ENCODE data around the gene TMEM240. TPM values are rescaled to one million over a fixed set of nuclear protein-coding genes. Genes with fewer than 3 reads are reported as not detected.

TMEM240 gene
- total and polyA plus RNA-seq, 4 donors = 0.14 to 0.33 (median 0.33) TPM; not detected in 1

GRCh38 chr1:1560178-1560577 lies 19.8 kb upstream of the TMEM240 start:
- TF ChIP-seq FOXA2 (IDR thresholded peaks at IDR 0.05) = no peak
- no peak for TF ChIP-seq HNF4A (conservative IDR thresholded peaks at IDR 0.05)
- TF ChIP-seq ATF3 (IDR thresholded peaks at IDR 0.05) = no peak
- TF ChIP-seq JUND (IDR thresholded peaks at IDR 0.05) = no peak
- no peak for TF ChIP-seq CTCF (IDR thresholded peaks at IDR 0.05; ENCODE audit: low read depth, low read length, missing input control)
- no peak for TF ChIP-seq EGR1 (IDR thresholded peaks at IDR 0.05; ENCODE audit: low read depth in 2 of 2)
- Histone ChIP-seq H3K27ac (ENCODE audit: low read depth in 1 of 2, low read length in 2 of 2) (no peak overlapping the region), H3K36me3 (ENCODE audit: control insufficient read depth in 4 of 4, insufficient read depth in 3 of 4, low read depth in 1 of 4, low read length in 3 of 4) (peaks cover 20 to 24% (median 22%) of the 10 kb centered on the region in 4 donors), H3K9me3 (ENCODE audit: control insufficient read depth in 4 of 4, low read length in 3 of 4) (no peaks in the 10 kb centered on the region), H3K4me1 (ENCODE audit: control insufficient read depth in 4 of 4, insufficient read depth in 4 of 4, low read length in 3 of 4) (peaks cover 0 to 19% (median 12%) of the 10 kb centered on the region in 4 donors), H3K27me3 (ENCODE audit: control insufficient read depth in 4 of 4, insufficient read depth in 4 of 4, low read length in 3 of 4) (no peaks in the 10 kb centered on the region), H3K9ac (ENCODE audit: low read depth in 1 of 2, low read length in 2 of 2) (no peak overlapping the region), H3K4me3 (ENCODE audit: low read depth in 1 of 3, low read length in 3 of 3) (no peak overlapping the region)
- DNase-seq (ENCODE audit: low spot score) = no peak
- 94% methylated on average over 9 of the region's 9 CpGs for WGBS

- H3K27ac ChIP-seq (ENCODE audit: low read depth in 1 of 2, low read length in 2 of 2) = no peak overlapping the region
- WGBS = 94% methylated on average over 17 of the region's 17 CpGs
These were observed 18.6 kb upstream of the TMEM240 start for GRCh38 chr1:1559066-1559465.

More at GRCh38 chr1:1559066-1559465, 18.6 kb upstream of the TMEM240 start:
- no peaks in the 10 kb centered on the region for H3K9me3 ChIP-seq (ENCODE audit: control insufficient read depth in 4 of 4, low read length in 3 of 4)
- TF ChIP-seq CTCF (IDR thresholded peaks at IDR 0.05; ENCODE audit: low read depth, low read length, missing input control) (no peak), NR2F2 (IDR thresholded peaks at IDR 0.05) (no peak), RAD21 (IDR thresholded peaks at IDR 0.05) (no peak), EGR1 (IDR thresholded peaks at IDR 0.05; ENCODE audit: low read depth in 2 of 2) (no peak), REST (IDR thresholded peaks at IDR 0.05) (no peak), SP1 (IDR thresholded peaks at IDR 0.05) (no peak), HNF4G (IDR thresholded peaks at IDR 0.05) (no peak), JUND (IDR thresholded peaks at IDR 0.05) (no peak), HNF4A (conservative IDR thresholded peaks at IDR 0.05) (no peak), YY1 (IDR thresholded peaks at IDR 0.05) (no peak), RXRA (IDR thresholded peaks at IDR 0.05) (no peak), FOXA1 (IDR thresholded peaks at IDR 0.05) (no peak), ATF3 (IDR thresholded peaks at IDR 0.05) (no peak), ZBTB33 (IDR thresholded peaks at IDR 0.05) (no peak), MAX (IDR thresholded peaks at IDR 0.05) (no peak)
- peaks cover 14 to 21% (median 17%) of the 10 kb centered on the region in 4 donors for H3K36me3 ChIP-seq (ENCODE audit: control insufficient read depth in 4 of 4, insufficient read depth in 3 of 4, low read depth in 1 of 4, low read length in 3 of 4)
- H3K9ac ChIP-seq (ENCODE audit: low read depth in 1 of 2, low read length in 2 of 2) = no peak overlapping the region
- no peaks in the 10 kb centered on the region for H3K27me3 ChIP-seq (ENCODE audit: control insufficient read depth in 4 of 4, insufficient read depth in 4 of 4, low read length in 3 of 4)
- H3K4me3 ChIP-seq (ENCODE audit: low read depth in 1 of 3, low read length in 3 of 3) = no peak overlapping the region
- H3K4me1 ChIP-seq (ENCODE audit: control insufficient read depth in 4 of 4, insufficient read depth in 4 of 4, low read length in 3 of 4) = peaks cover 0 to 17% (median 9%) of the 10 kb centered on the region in 4 donors
- no peak for DNase-seq (ENCODE audit: low spot score)

Measured in liver (tissue), 9 donors.